H9 (cell line): ENCODE measurements around the gene HIGD2A. TPM values are rescaled to one million over a fixed set of nuclear protein-coding genes. Genes with fewer than 3 reads are reported as not detected.

ENCODE experiments used
- DNase-seq: peaks from one replicate; pipeline ENCODE4 v3.0.0-alpha.2; 2017
- H2AFZ ChIP-seq: one replicate; pipeline ENCODE4 v1.6.1; 2013; ENCODE audit warnings: mild to moderate bottlenecking, low read length, control low read depth, moderate library complexity
- H2AK5ac ChIP-seq: 2 replicates; pipeline ENCODE4 v1.6.1; 2013; ENCODE audit warnings: low read length, control low read depth, mixed read lengths; ENCODE audit not compliant: insufficient read length
- H2BK120ac ChIP-seq: one replicate; pipeline ENCODE4 v1.6.1; 2013; ENCODE audit warnings: low read depth, mild to moderate bottlenecking, low read length, control low read depth, inconsistent platforms; ENCODE audit not compliant: poor library complexity, severe bottlenecking
- H2BK12ac ChIP-seq: 2 replicates; pipeline ENCODE4 v1.6.1; 2013; ENCODE audit warnings: low read length, control low read depth, mixed read lengths, low read depth; ENCODE audit not compliant: insufficient read length
- H2BK15ac ChIP-seq: 2 replicates; pipeline ENCODE4 v1.6.1; 2013; ENCODE audit warnings: low read depth, low read length, control low read depth
- H2BK20ac ChIP-seq: one replicate; pipeline ENCODE4 v1.6.1; 2013; ENCODE audit warnings: low read depth, mild to moderate bottlenecking, low read length, control low read depth, inconsistent platforms; ENCODE audit not compliant: poor library complexity, severe bottlenecking
- H2BK5ac ChIP-seq: 2 replicates; pipeline ENCODE4 v1.6.1; 2013; ENCODE audit warnings: low read length, control low read depth, mixed read lengths; ENCODE audit not compliant: insufficient read length
- H3K14ac ChIP-seq: 2 replicates; pipeline ENCODE4 v1.6.1; 2013; ENCODE audit warnings: low read length, control low read depth; ENCODE audit not compliant: insufficient read depth
- H3K18ac ChIP-seq: 2 replicates; pipeline ENCODE4 v1.6.1; 2013; ENCODE audit warnings: low read depth, mild to moderate bottlenecking, mixed read lengths, low read length, control low read depth; ENCODE audit not compliant: insufficient read length
- H3K23ac ChIP-seq: 2 replicates; pipeline ENCODE4 v1.6.1; 2013; ENCODE audit warnings: low read length, control low read depth, mixed read lengths, low read depth; ENCODE audit not compliant: insufficient read length
- H3K23me2 ChIP-seq: 2 replicates; pipeline ENCODE4 v1.6.1; 2013; ENCODE audit warnings: low read depth, mild to moderate bottlenecking, mixed read lengths, low read length, control low read depth; ENCODE audit not compliant: insufficient read length, poor library complexity, severe bottlenecking
- H3K27ac ChIP-seq: 2 replicates; pipeline ENCODE4 v1.5.1; 2013; ENCODE audit warnings: low read length, control low read depth, mixed read lengths, low read depth; ENCODE audit not compliant: insufficient read length
- H3K27me3 ChIP-seq: 2 replicates; pipeline ENCODE4 v1.6.1; 2013; ENCODE audit warnings: low read length, control low read depth, inconsistent platforms; ENCODE audit not compliant: insufficient read depth
- H3K4ac ChIP-seq: 2 replicates; pipeline ENCODE4 v1.6.1; 2013; ENCODE audit warnings: low read depth, mild to moderate bottlenecking, control low read depth, inconsistent platforms, low read length, moderate library complexity
- H3K4me1 ChIP-seq: 2 replicates; pipeline ENCODE4 v1.6.1; 2013; ENCODE audit warnings: low read length, control low read depth, inconsistent platforms; ENCODE audit not compliant: insufficient read depth
- H3K4me2 ChIP-seq: 2 replicates; pipeline ENCODE4 v1.6.1; 2013; ENCODE audit warnings: low read length, control low read depth, mixed read lengths; ENCODE audit not compliant: insufficient read length, insufficient read depth
- H3K56ac ChIP-seq: 2 replicates; pipeline ENCODE4 v1.6.1; 2013; ENCODE audit warnings: low read depth, mild to moderate bottlenecking, mixed read lengths, low read length, control low read depth; ENCODE audit not compliant: insufficient read length
- H3K79me1 ChIP-seq: 2 replicates; pipeline ENCODE4 v1.6.1; 2013; ENCODE audit warnings: low read depth, mild to moderate bottlenecking, moderate library complexity, low read length, control low read depth, inconsistent platforms; ENCODE audit not compliant: insufficient read depth, poor library complexity, severe bottlenecking
- H3K79me2 ChIP-seq: 2 replicates; pipeline ENCODE4 v1.6.1; 2013; ENCODE audit warnings: low read length, control low read depth, inconsistent platforms; ENCODE audit not compliant: insufficient read depth
- H3K9ac ChIP-seq: 2 replicates; pipeline ENCODE4 v1.6.1; 2013; ENCODE audit warnings: low read length, control low read depth, mixed read lengths; ENCODE audit not compliant: insufficient read length; ENCODE audit errors: extremely low read depth
- H3K9me3 ChIP-seq: one replicate; pipeline ENCODE4 v1.6.1; 2013; ENCODE audit warnings: low read depth, low read length, inconsistent platforms; ENCODE audit not compliant: control insufficient read depth
- H3T11ph ChIP-seq: one replicate; pipeline ENCODE4 v1.6.1; 2013; ENCODE audit warnings: mild to moderate bottlenecking, low read length, control low read depth, inconsistent platforms
- H4K20me1 ChIP-seq: one replicate; pipeline ENCODE4 v1.6.1; 2013; ENCODE audit not compliant: control insufficient read depth, insufficient read length, insufficient read depth
- H4K5ac ChIP-seq: 2 replicates; pipeline ENCODE4 v1.6.1; 2013; ENCODE audit warnings: low read depth, mild to moderate bottlenecking, mixed read lengths, low read length, control low read depth; ENCODE audit not compliant: insufficient read length
- H4K8ac ChIP-seq: replicated peaks from 2 replicates; pipeline ENCODE4 v1.6.1; 2013; ENCODE audit warnings: low read length, control low read depth, mixed read lengths, low read depth; ENCODE audit not compliant: insufficient read length
- H4K91ac ChIP-seq: 2 replicates; pipeline ENCODE4 v1.6.1; 2013; ENCODE audit warnings: low read depth, mild to moderate bottlenecking, moderate library complexity, mixed read lengths, low read length, control low read depth; ENCODE audit not compliant: insufficient read length
- H3K27ac Mint-ChIP-seq, 3 experiments: 2 replicates in 2 of 3; 3 replicates in 1 of 3; pipeline ENCODE4 v1.8.0; 2020 to 2021; ENCODE audit warnings: mixed read lengths in 3 of 3, mild to moderate bottlenecking in 1 of 3, moderate library complexity in 1 of 3
- H3K27me3 Mint-ChIP-seq: 2 replicates; pipeline ENCODE4 v1.8.0; 2021; ENCODE audit warnings: low read depth, mild to moderate bottlenecking, moderate library complexity, mixed read lengths
- H3K36me3 Mint-ChIP-seq, 3 experiments: 2 replicates in 2 of 3; 3 replicates in 1 of 3; pipeline ENCODE4 v1.8.0; 2020 to 2021; ENCODE audit warnings: low read depth in 3 of 3, mixed read lengths in 3 of 3; ENCODE audit not compliant: insufficient read depth in 1 of 3
- H3K4me1 Mint-ChIP-seq, 2 experiments: 2 replicates each; pipeline ENCODE4 v1.8.0; 2020; ENCODE audit warnings: mixed read lengths in 2 of 2
- H3K4me3 Mint-ChIP-seq, 2 experiments: 2 replicates in 1 of 2; 3 replicates in 1 of 2; pipeline ENCODE4 v1.8.0; 2020 to 2021; ENCODE audit warnings: mild to moderate bottlenecking in 2 of 2, mixed read lengths in 2 of 2, moderate library complexity in 1 of 2
- H3K9me3 Mint-ChIP-seq, 2 experiments: 2 replicates in 1 of 2; 3 replicates in 1 of 2; pipeline ENCODE4 v1.8.0; 2020; ENCODE audit warnings: mild to moderate bottlenecking in 2 of 2, mixed read lengths in 2 of 2, moderate library complexity in 1 of 2
- WGBS: extraction: QIAGEN DNeasy Blood & Tissue Kit; methylation state at CpG from one replicate; pipeline ENCODE4 v1.1.7; 2013; ENCODE audit warnings: missing lambda C conversion rate, low lambda C conversion rate, mixed read lengths; ENCODE audit not compliant: insufficient read length; ENCODE audit errors: extremely low coverage; 5-methylcytosine and 5-hydroxymethylcytosine counted together
- total RNA-seq: library from RNA; stranded (reverse); gene quantifications from 2 replicates; pipeline ENCODE4 v1.2.1, GENCODE V29; 2021
- TF ChIP-seq, protein P1 (sequence below): fragments of 200-600 bp; sonication (generic); conservative IDR thresholded peaks from 3 replicates; pipeline ENCODE4 v1.8.0; 2021; ENCODE audit warnings: antibody characterized with exemption, mild to moderate bottlenecking

Gene HIGD2A
- total RNA-seq, 1 experiment from 2014 or later, result 92.3 TPM

DNA sequence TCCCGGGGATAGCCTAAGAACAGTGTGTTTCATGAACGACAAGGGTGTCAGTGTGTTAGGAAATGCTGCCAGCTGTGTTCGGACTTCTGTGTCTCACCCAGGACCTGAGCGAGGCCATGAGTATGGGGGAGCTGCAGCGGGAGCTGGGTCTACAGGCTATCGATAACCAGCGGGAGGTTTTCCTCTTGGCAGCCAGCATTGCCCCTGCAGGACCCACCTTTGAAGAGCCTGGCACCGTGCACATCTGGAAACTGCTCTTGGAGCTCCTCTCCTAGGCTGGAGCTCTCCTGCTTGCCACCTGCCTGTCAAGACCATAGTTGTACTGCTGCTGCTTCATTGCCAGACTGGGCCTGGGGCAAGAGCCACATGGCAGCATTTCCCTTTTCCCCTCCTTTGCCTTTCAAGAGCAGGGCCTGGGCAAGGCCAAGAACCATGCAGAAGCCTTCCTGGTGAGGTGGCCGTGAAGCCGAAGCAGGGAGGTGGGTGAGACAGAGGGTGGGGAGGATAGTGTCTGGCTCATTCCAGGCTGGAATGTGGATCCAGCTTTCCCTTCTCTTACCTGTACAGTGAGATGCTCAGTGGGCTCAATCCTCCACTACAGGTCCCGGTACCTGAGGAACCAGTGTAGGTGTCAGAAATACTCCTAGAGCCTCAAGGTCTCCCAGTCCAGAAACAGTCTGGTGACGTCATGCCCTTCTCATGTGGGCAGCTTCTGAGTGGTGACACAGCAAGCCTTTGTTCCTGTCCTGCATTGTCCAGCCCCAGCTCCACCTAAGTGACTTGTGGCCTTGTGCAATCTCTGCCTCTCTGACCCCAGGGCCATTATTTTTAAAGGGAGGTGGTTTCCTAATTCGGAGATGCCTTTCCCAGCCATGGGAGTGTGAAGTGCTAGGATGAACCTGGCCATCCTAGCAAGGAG, 16.7 kb upstream of the HIGD2A start:
- H3K27me3 Mint-ChIP-seq, result peaks cover 10% of the 10 kb centered on the region
- H2BK12ac ChIP-seq, result no peak overlapping the region

More for the DNA sequence above, 16.7 kb upstream of the HIGD2A start:
- Histone ChIP-seq H4K20me1 (no peaks in the 10 kb centered on the region), H3K14ac (no peak overlapping the region; the same call in 1 of the 2 replicates), H2BK20ac (no peak overlapping the region), H3K79me2 (no peaks in the 10 kb centered on the region), H3K4me1 (no peaks in the 10 kb centered on the region), H3K4me2 (no peak overlapping the region), H3T11ph (no peak overlapping the region), H3K4ac (no peak overlapping the region), H3K56ac (no peak overlapping the region), H2BK5ac (no peak overlapping the region), H3K27me3 (no peaks in the 10 kb centered on the region), H3K79me1 (no peaks in the 10 kb centered on the region), H3K18ac (no peak overlapping the region), H3K23ac (no peak overlapping the region), H3K9me3 (no peaks in the 10 kb centered on the region), H3K23me2 (no peaks in the 10 kb centered on the region), H2AFZ (no peak overlapping the region), H4K91ac (no peak overlapping the region), H2BK120ac (no peak overlapping the region), H4K8ac (no peak overlapping the region), H3K27ac (no peak overlapping the region), H2AK5ac (no peak overlapping the region), H3K9ac (no peak overlapping the region), H4K5ac (no peak overlapping the region), H2BK15ac (no peak overlapping the region)
- Mint-ChIP-seq H3K36me3 (peaks cover 7 to 21% (median 12%) of the 10 kb centered on the region in 3 experiments; a peak in 6 of 7 replicates), H3K4me3 (no peak overlapping the region), H3K9me3 (no peaks in the 10 kb centered on the region), H3K27ac (no peak overlapping the region), H3K4me1 (no peaks in the 10 kb centered on the region)
- WGBS, result no CpG with 5 or more reads among the region's 13 CpGs
- TF ChIP-seq, protein P1, sequence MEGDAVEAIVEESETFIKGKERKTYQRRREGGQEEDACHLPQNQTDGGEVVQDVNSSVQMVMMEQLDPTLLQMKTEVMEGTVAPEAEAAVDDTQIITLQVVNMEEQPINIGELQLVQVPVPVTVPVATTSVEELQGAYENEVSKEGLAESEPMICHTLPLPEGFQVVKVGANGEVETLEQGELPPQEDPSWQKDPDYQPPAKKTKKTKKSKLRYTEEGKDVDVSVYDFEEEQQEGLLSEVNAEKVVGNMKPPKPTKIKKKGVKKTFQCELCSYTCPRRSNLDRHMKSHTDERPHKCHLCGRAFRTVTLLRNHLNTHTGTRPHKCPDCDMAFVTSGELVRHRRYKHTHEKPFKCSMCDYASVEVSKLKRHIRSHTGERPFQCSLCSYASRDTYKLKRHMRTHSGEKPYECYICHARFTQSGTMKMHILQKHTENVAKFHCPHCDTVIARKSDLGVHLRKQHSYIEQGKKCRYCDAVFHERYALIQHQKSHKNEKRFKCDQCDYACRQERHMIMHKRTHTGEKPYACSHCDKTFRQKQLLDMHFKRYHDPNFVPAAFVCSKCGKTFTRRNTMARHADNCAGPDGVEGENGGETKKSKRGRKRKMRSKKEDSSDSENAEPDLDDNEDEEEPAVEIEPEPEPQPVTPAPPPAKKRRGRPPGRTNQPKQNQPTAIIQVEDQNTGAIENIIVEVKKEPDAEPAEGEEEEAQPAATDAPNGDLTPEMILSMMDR, result no peak
- no peak for DNase-seq
